Transverse colon (tissue), 4 donors: Measurements from ENCODE around the gene MBP. TPM values are rescaled to one million over a fixed set of nuclear protein-coding genes. Genes with fewer than 3 reads are reported as not detected.
A peak's percentile ranks its signal among the peaks of the same experiment; 100 is the strongest.

ENCODE experiments used
- DNase-seq: peaks from one replicate; pipeline ENCODE4 v3.0.0-alpha.2; 2019
- H3K27ac ChIP-seq, 4 donors: fragments of 200-600 bp; sonication (generic); 2 replicates each; pipeline ENCODE4 v1.5.1; 2016 to 2018; ENCODE audit warnings: inconsistent platforms in 4 of 4
- H3K27me3 ChIP-seq: fragments of 200-600 bp; sonication (generic); 2 replicates; pipeline ENCODE4 v1.5.1; 2017; ENCODE audit warnings: inconsistent platforms
- H3K36me3 ChIP-seq, 4 donors: fragments of 200-600 bp; sonication (generic); 2 replicates each; pipeline ENCODE4 v1.5.1; 2017 to 2019; ENCODE audit warnings: inconsistent platforms in 4 of 4
- H3K4me1 ChIP-seq, 4 donors: fragments of 200-600 bp; sonication (generic); 2 replicates each; pipeline ENCODE4 v1.5.1; 2017 to 2020; ENCODE audit warnings: inconsistent platforms in 4 of 4
- H3K4me3 ChIP-seq, 4 donors: fragments of 200-600 bp; sonication (generic); 1 replicate in 1 of 4; 2 replicates in 3 of 4; pipeline versions ENCODE4 v1.5.1 to v1.6.1; 2017 to 2019; ENCODE audit warnings: inconsistent platforms in 4 of 4
- H3K9me3 ChIP-seq, 2 donors: fragments of 200-600 bp; sonication (generic); 2 replicates each; pipeline ENCODE4 v1.5.1; 2017 to 2019; ENCODE audit warnings: inconsistent platforms in 2 of 2
- EP300 ChIP-seq: sonication (generic); formaldehyde crosslinking; IDR thresholded peaks from one replicate; pipeline ENCODE4 v1.6.1; 2017; ENCODE audit warnings: antibody characterized with exemption, low read depth
- POLR2A ChIP-seq: fragments of 450-650 bp; IDR thresholded peaks from one replicate; pipeline ENCODE4 v1.6.1; 2016; ENCODE audit warnings: antibody characterized with exemption, mild to moderate bottlenecking, moderate library complexity
- POLR2AphosphoS5 ChIP-seq, 3 donors: sonication (generic); formaldehyde crosslinking; IDR thresholded peaks; one replicate each; pipeline ENCODE4 v1.6.1; 2016; ENCODE audit warnings: antibody characterized with exemption in 3 of 3
- WGBS, 2 donors: methylation state at CpG; one replicate each; pipeline ENCODE4 v1.1.5; 2018; ENCODE audit warnings: low coverage in 1 of 2; 5-methylcytosine and 5-hydroxymethylcytosine counted together
- in situ Hi-C, 4 donors: fragments of 200-750 bp; cut with MboI; loops; one replicate each; pipeline versions ENCODE4 v1.15.0 to v1.15.1; 2017; ENCODE audit warnings: low sequenced_read_pairs in 3 of 4, low pct_ligation_motif_present in 1 of 4, low pct_unique_long_range_greater_than_20kb in 1 of 4
- intact Hi-C: fragments of 100-400 bp; cut with DNase I; formaldehyde crosslinking; loops from one replicate; pipeline ENCODE4 v1.15.1; 2023; ENCODE audit warnings: low total_unique reads
- total RNA-seq, 4 donors: library from RNA; depleted of rRNA; stranded (reverse); fragments of >200 nt; gene quantifications; one replicate each; pipeline ENCODE4 v1.1.0, GENCODE V29; 2016
- TF ChIP-seq, protein P1 (sequence below), 5 experiments: fragments of 200-600 bp in 3 of 5; fragments of 450-650 bp in 2 of 5; sonication (generic) in 3 of 5; IDR thresholded peaks; 1 replicate in 2 of 5; 2 replicates in 3 of 5; pipeline ENCODE4 v1.5.1; 2016 to 2017; ENCODE audit warnings: antibody characterized with exemption in 5 of 5, inconsistent platforms in 3 of 5, mild to moderate bottlenecking in 2 of 5, moderate library complexity in 1 of 5

MBP gene
- total RNA-seq, 4 donors from 2014 or later = 12.7 to 53.4 (median 41.0) TPM

DNA sequence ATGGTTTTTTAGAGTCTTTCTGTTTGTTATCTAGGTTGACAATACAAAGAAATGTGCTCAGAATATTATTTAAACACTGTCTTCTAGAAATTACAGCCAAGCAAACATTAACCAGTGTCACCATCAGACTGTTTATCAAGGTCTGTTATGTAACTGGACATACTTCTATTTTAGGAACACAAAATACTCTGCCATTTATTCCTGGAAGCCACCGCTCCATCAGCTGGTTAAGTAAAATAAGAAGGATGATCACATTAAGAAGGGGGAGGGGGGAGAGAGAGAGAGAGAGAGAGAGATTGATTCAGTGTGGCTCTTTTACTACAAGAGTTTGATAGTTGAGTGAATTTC, 47.9 kb downstream of the MBP start:
- Histone ChIP-seq H3K36me3 (no peaks in the 10 kb centered on the region), H3K4me3 (no peak overlapping the region), H3K9me3 (no peaks in the 10 kb centered on the region), H3K27ac (peak overlapping the region; percentile 44 to 77 (median 72)), H3K27me3 (no peaks in the 10 kb centered on the region), H3K4me1 (peaks cover 16 to 69% (median 40%) of the 10 kb centered on the region in 4 donors)
- in situ Hi-C loops = no loop called here
- no peak for DNase-seq
- intact Hi-C loops = no loop called here
- TF ChIP-seq, protein P1, sequence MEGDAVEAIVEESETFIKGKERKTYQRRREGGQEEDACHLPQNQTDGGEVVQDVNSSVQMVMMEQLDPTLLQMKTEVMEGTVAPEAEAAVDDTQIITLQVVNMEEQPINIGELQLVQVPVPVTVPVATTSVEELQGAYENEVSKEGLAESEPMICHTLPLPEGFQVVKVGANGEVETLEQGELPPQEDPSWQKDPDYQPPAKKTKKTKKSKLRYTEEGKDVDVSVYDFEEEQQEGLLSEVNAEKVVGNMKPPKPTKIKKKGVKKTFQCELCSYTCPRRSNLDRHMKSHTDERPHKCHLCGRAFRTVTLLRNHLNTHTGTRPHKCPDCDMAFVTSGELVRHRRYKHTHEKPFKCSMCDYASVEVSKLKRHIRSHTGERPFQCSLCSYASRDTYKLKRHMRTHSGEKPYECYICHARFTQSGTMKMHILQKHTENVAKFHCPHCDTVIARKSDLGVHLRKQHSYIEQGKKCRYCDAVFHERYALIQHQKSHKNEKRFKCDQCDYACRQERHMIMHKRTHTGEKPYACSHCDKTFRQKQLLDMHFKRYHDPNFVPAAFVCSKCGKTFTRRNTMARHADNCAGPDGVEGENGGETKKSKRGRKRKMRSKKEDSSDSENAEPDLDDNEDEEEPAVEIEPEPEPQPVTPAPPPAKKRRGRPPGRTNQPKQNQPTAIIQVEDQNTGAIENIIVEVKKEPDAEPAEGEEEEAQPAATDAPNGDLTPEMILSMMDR (IDR thresholded peaks at IDR 0.05) = no peak
- TF ChIP-seq EP300 (peak; percentile 67), POLR2A (no peak), POLR2AphosphoS5 (IDR thresholded peaks at IDR 0.05) (peak; percentile 59 to 77 (median 67))
- WGBS, 2 donors = 67 to 76% methylated on average over 1 of the region's 1 CpG

DNA sequence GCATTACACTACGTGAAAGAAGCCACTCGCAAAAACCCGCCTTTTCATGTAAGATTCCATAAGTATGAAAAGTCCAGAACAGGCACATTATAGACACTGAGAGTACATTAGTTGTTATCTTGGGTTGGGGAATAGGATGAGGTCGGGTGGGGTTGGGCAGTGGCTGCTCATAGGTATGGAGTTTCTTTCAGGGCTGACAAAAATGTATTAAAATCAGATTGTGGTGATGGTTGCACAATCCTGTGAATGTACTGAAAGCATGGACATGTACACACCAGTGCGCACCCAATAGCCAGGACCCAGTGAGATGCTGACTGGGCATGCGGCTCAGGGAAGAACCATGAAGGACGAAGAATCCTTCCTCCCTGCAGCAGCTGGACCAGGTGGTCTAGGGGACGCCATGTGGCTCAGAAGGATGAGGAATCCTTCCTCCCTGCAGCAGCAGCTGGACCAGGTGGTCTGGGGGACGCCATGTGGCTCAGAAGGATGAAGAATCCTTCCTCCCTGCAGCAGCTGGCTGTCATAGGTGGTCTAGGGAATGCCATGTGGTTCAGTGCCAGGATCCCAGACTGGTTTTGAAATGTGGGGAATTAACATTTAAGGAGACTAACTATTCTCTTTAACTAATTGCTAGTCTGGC, 50.1 kb downstream of the MBP start:
- 81 to 85% methylated on average over 4 to 9 of the region's 9 CpGs for WGBS, 2 donors
- H3K27ac ChIP-seq = no peak overlapping the region
- TF ChIP-seq POLR2A (no peak), POLR2AphosphoS5 (IDR thresholded peaks at IDR 0.05) (no peak), EP300 (no peak)
- TF ChIP-seq, protein P1 (IDR thresholded peaks at IDR 0.05) = no peak
- in situ Hi-C loops = no loop called here
- intact Hi-C loops = no loop called here
- no peaks in the 10 kb centered on the region for H3K27me3 ChIP-seq
- H3K36me3 ChIP-seq = no peaks in the 10 kb centered on the region
- H3K9me3 ChIP-seq = no peaks in the 10 kb centered on the region
- peaks cover 12 to 60% (median 32%) of the 10 kb centered on the region in 4 donors for H3K4me1 ChIP-seq
- no peak for DNase-seq
- H3K4me3 ChIP-seq = no peak overlapping the region

DNA sequence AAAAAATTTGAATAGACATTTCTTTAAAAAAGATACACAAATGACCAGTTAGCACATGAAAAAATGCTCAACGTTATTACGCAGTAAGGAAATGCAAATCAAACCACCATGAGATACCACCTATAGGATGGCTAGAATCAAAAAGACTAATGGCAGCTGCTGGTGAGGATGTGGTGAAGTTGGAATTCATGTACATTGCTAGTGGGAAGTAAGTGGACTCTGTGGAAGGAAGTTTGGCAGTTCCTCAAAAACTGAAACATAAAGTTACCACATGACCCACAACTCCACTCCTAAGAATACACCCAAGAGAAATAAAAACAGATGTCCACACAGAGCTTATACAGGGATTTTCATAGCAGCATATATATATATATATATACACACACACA, 51.2 kb downstream of the MBP start:
- TF ChIP-seq, protein P1 (IDR thresholded peaks at IDR 0.05) = no peak
- TF ChIP-seq POLR2AphosphoS5 (IDR thresholded peaks at IDR 0.05) = no peak
- no peak for DNase-seq
- H3K36me3 ChIP-seq = no peaks in the 10 kb centered on the region
- in situ Hi-C loops (no loop called here), intact Hi-C loops (no loop called here)
- H3K4me3 ChIP-seq = no peak overlapping the region
- no peaks in the 10 kb centered on the region for H3K27me3 ChIP-seq
- peaks cover 11 to 50% (median 22%) of the 10 kb centered on the region in 4 donors for H3K4me1 ChIP-seq
- H3K9me3 ChIP-seq = no peaks in the 10 kb centered on the region
- WGBS, 2 donors = 71 to 77% methylated on average over 2 of the region's 2 CpGs
- peak overlapping the region in 2 of 4 donors; percentile 9 to 25 for H3K27ac ChIP-seq

DNA sequence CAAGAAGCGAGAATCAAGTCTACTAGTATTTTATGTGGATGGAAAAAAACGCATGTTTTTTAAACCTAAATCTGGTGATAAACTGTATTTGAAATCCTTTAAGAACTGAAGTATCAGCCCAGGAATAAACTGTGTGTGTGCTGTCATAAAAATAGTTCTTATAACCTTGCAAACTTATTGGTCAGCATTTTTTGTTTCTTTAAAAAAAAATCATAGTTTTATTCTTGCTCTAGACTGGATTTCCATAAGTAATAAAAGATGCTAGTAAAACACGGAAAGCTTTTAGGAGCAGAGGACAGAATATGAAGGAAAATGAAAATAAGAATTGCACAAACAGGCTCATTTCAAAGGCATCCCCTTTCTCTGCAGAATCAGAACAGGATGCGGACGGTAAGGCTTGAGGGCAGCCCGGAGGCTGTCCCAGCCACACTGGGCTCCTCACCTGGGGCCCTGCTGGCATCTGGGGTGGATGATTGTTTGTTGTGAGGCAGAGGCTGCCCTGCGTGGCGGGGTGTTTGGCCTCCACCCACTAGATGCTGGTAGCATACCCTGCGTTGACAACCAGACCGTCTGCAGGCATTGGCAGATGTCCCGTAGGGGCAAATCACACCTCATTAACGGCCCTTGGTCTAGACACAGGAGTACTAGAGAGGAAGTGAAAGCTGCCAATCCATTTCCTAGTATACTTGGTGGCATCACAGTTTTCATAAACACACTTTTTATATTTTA, 52.5 kb downstream of the MBP start:
- intact Hi-C loops = no loop called here
- no peak overlapping the region for H3K27ac ChIP-seq
- in situ Hi-C loops = no loop called here

More for the DNA sequence above, 52.5 kb downstream of the MBP start:
- Histone ChIP-seq H3K4me1 (peaks cover 8 to 39% (median 17%) of the 10 kb centered on the region in 4 donors), H3K27me3 (no peaks in the 10 kb centered on the region), H3K36me3 (no peaks in the 10 kb centered on the region), H3K4me3 (no peak overlapping the region), H3K9me3 (no peaks in the 10 kb centered on the region)
- no peak for TF ChIP-seq POLR2AphosphoS5 (IDR thresholded peaks at IDR 0.05)
- no peak for TF ChIP-seq POLR2A
- no peak for TF ChIP-seq EP300
- TF ChIP-seq, protein P1 (IDR thresholded peaks at IDR 0.05) = no peak
- DNase-seq = peak; percentile 40
- 62 to 70% methylated on average over 11 to 12 of the region's 12 CpGs for WGBS, 2 donors
